Retinal pigment epithelial cell (primary cell): ENCODE data around the gene TRIM26.

Experiments used
- DNase-seq: peaks from one replicate; pipeline ENCODE4 v3.0.0-alpha.2; 2010; ENCODE audit warnings: low read depth
- H3K4me3 ChIP-seq: 2 replicates; pipeline ENCODE4 v1.5.1; 2011; ENCODE audit warnings: mild to moderate bottlenecking, low read length, control low read depth, moderate library complexity
- TF ChIP-seq, protein P1 (sequence below): conservative IDR thresholded peaks from 2 replicates; pipeline ENCODE4 v1.5.1; 2011; ENCODE audit warnings: low read depth, low read length, control low read depth, inconsistent platforms

Gene TRIM26

DNA sequence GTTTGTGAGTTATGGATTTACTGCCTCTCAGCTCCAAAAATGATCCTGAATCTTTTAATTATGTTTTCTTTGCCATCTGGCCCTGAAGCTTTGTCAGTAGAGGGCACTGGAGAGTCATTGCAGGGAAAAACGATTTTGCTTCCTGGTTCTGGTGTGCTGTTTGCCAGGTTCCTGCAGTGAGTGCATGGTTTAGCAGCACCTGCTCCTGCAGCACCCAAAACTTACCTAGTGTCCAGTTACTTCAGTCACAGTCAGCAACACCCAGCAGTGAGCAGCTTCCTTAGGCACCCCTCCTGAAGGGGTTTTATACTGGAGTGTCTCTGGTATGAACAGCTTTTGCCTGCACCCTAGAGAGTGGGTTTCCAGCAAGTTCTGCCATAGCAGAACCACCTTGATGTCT, 6.0 kb upstream of the TRIM26 start:
- no peak overlapping the region for H3K4me3 ChIP-seq
- TF ChIP-seq, protein P1, sequence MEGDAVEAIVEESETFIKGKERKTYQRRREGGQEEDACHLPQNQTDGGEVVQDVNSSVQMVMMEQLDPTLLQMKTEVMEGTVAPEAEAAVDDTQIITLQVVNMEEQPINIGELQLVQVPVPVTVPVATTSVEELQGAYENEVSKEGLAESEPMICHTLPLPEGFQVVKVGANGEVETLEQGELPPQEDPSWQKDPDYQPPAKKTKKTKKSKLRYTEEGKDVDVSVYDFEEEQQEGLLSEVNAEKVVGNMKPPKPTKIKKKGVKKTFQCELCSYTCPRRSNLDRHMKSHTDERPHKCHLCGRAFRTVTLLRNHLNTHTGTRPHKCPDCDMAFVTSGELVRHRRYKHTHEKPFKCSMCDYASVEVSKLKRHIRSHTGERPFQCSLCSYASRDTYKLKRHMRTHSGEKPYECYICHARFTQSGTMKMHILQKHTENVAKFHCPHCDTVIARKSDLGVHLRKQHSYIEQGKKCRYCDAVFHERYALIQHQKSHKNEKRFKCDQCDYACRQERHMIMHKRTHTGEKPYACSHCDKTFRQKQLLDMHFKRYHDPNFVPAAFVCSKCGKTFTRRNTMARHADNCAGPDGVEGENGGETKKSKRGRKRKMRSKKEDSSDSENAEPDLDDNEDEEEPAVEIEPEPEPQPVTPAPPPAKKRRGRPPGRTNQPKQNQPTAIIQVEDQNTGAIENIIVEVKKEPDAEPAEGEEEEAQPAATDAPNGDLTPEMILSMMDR, result peak; percentile 95
- no peak for DNase-seq

DNA sequence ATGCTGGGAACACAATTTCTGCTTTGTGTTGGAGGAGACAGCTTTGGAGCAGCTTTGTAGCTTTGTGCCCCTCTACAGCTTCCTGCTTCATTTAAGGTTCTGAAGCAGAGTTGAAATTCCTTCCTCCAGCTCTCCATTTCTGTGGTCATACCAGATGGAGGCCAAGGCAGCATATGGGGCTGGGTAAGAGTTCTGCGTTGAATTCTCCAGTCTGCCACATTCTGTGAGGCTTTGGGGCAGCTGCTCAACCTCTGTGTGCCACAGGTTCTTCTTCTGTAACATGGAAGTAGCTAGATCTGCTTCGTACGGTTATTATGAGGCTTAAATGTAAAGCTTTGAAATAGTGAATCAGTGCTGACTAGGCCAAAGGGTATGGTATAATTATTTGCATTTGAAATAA, 2.9 kb upstream of the TRIM26 start:
- TF ChIP-seq, protein P1, result no peak
- no peak overlapping the region for H3K4me3 ChIP-seq
- no peak for DNase-seq

DNA sequence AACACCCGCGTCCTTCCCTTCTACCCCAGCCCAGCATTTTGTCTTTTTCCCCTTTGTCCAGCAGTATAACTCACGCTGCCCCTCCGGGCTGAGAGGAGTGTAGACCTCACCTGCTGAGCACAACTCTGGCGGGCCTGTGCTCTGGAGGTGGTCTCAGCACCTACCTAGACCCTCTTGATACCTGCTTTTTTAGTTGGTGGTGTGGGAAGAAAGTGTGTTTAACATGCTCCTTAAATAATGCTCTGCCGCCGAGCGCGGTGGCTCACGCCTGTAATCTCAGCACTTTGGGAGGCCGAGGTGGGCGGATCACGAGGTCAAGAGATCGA, 1.4 kb upstream of the TRIM26 start:
- H3K4me3 ChIP-seq, result peak overlapping the region; percentile 98

DNA sequence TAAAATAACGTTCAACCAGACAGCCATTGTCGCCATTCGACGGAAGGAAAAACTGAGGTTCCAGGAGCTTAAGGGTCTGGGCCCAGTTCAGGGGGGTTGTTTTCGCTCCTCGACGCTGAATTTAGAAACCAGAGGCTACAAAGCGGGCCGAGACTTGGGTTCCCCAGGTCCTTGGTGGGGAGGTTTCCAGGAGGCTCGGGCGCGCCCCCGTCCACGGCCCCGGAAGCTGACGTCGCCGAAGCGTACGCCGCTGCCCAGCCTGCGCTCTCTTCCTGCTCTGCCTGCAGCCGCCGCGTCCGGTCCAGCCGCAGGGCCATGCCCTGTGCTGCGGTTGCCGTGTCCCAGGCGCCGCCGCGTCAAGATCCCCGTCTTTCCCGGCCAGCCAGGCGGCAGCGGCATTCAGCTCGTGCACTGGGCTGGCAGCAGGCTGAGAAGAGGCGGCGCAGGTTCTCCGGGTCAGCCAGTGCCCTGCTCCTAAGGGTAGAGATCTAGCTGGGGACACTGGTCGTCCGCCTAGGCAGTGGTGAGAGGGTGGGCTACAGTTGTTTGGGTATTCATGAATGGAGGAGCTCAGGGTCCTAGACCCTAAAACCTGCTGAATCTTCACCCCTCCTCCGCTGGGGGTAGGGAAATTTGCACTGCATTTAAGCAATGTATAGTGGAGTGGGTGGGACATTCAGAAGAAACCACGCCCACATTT, 901 bp upstream of the TRIM26 start:
- peak overlapping the region; percentile 98 for H3K4me3 ChIP-seq
- DNase-seq, result no peak
- TF ChIP-seq, protein P1, result no peak

More for the DNA sequence above, 1.4 kb upstream of the TRIM26 start:
- no peak for DNase-seq
- TF ChIP-seq, protein P1, result no peak

DNA sequence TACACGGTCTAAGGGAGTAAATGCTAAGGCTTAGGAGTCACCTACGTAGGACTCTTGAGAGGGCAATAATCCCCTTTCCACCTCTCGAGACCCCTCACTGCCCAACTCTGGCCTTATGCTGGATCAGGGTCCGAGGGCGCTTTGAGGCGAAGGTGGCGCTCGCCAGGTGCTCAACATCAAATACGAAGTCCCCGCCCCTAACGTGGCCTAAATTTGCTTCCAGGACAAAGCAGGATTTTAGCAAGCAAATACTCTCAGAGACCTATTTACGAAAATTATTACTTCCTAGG, 406 bp upstream of the TRIM26 start:
- TF ChIP-seq, protein P1, result no peak
- DNase-seq, result no peak
- H3K4me3 ChIP-seq, result peak overlapping the region; percentile 98

DNA sequence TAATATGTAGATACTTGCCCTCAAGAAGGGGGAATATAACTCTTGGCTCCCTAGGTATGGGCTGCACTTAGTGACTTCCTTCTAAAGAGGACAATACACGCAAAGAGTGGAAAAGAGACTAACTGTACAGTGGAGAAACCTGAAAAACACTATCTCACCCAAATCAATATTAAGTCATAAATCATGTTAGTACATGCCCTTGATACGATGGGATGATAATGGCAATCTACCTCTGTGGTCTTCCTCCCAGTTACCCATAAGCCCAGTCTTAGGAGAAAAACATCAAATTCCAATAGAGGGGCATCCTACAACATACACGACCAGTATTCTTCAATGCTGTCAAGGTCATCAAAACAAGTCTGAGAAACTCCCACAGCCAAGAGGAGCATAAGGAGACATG, 1.3 kb downstream of the TRIM26 start:
- no peak for DNase-seq
- TF ChIP-seq, protein P1, result no peak
- peak overlapping the region; percentile 98 for H3K4me3 ChIP-seq

DNA sequence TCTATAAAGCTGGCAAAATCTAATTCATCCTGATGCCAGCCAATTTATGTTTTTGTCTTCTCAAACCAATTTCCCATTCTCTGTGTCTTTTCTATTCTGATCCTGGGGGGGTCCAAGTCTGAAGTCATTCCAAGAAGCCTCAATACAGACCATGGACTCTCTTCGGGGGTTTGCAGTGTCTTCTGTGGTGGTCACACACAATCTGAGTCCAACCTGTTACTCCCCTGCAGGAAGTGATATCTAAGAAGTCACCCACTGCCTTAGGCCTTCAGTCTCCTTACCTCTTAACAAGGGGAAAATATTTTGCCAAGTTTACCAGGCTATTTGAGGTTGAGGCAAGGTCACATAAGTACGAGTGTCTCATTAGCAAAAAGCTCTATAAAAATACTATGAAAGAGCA, 1.9 kb downstream of the TRIM26 start:
- no peak overlapping the region for H3K4me3 ChIP-seq
- DNase-seq, result no peak
- TF ChIP-seq, protein P1, result no peak
